ENCODE data around the gene SAPCD2. TPM values are rescaled to one million over a fixed set of nuclear protein-coding genes. Genes with fewer than 3 reads are reported as not detected.

The SAPCD2 gene
- polyA plus RNA-seq, 1 donor from 2014 or later: 0.22 TPM

GRCh38 chr9:137050570-137050969 lies 19.8 kb downstream of the SAPCD2 start:
- Histone ChIP-seq H3K27me3 (ENCODE audit: insufficient read depth, low read depth, low read length) (peaks cover 80% of the 10 kb centered on the region), H4K20me1 (ENCODE audit: insufficient read depth) (no peaks in the 10 kb centered on the region)

More at GRCh38 chr9:137050570-137050969, 19.8 kb downstream of the SAPCD2 start:
- Histone ChIP-seq H3K36me3 (ENCODE audit: insufficient read depth, low read length) (no peaks in the 10 kb centered on the region), H3F3A (ENCODE audit: insufficient read depth, low read length, poor library complexity, severe bottlenecking) (no peaks in the 10 kb centered on the region), H3K4me2 (ENCODE audit: low read length) (no peak overlapping the region), H3K9ac (ENCODE audit: low read length) (no peak overlapping the region), H3K9me3 (ENCODE audit: low read length) (no peaks in the 10 kb centered on the region), H3K4me3 (ENCODE audit: low read length) (no peak overlapping the region), H3K79me2 (replicated peaks; ENCODE audit: insufficient read depth, low read length) (no peaks in the 10 kb centered on the region), H3K9me2 (ENCODE audit: insufficient read depth, low read length) (no peaks in the 10 kb centered on the region), H2AFZ (ENCODE audit: low read depth, low read length) (no peak overlapping the region), H3K27ac (ENCODE audit: low read length) (no peak overlapping the region)
- TF ChIP-seq EZH2 (IDR thresholded peaks at IDR 0.05; ENCODE audit: borderline replicate concordance, insufficient read depth, low read length, poor library complexity, severe bottlenecking) (no peak), CTCF (IDR thresholded peaks at IDR 0.05; ENCODE audit: poor library complexity, severe bottlenecking) (no peak), REST (IDR thresholded peaks at IDR 0.05; ENCODE audit: borderline replicate concordance) (no peak), POLR2AphosphoS5 (IDR thresholded peaks at IDR 0.05) (no peak), TAF1 (IDR thresholded peaks at IDR 0.05; ENCODE audit: low read depth) (no peak), MXI1 (conservative IDR thresholded peaks at IDR 0.05; ENCODE audit: poor library complexity, severe bottlenecking) (no peak), SMC3 (conservative IDR thresholded peaks at IDR 0.05; ENCODE audit: poor library complexity) (no peak), EP300 (conservative IDR thresholded peaks at IDR 0.05; ENCODE audit: poor library complexity, severe bottlenecking) (no peak), RAD21 (conservative IDR thresholded peaks at IDR 0.05) (no peak)
